Transverse colon (tissue), 4 donors: ENCODE measurements around the gene CBLC.

Source experiments
- CTCF ChIP-seq, 5 experiments: fragments of 200-600 bp in 3 of 5; fragments of 450-650 bp in 2 of 5; sonication (generic) in 3 of 5; IDR thresholded peaks; 1 replicate in 2 of 5; 2 replicates in 3 of 5; pipeline ENCODE4 v1.5.1; 2016 to 2017; ENCODE audit warnings: antibody characterized with exemption in 5 of 5, inconsistent platforms in 3 of 5, mild to moderate bottlenecking in 2 of 5, moderate library complexity in 1 of 5
- EP300 ChIP-seq: sonication (generic); formaldehyde crosslinking; IDR thresholded peaks from one replicate; pipeline ENCODE4 v1.6.1; 2017; ENCODE audit warnings: antibody characterized with exemption, low read depth
- POLR2A ChIP-seq: fragments of 450-650 bp; IDR thresholded peaks from one replicate; pipeline ENCODE4 v1.6.1; 2016; ENCODE audit warnings: antibody characterized with exemption, mild to moderate bottlenecking, moderate library complexity
- POLR2AphosphoS5 ChIP-seq, 3 donors: sonication (generic); formaldehyde crosslinking; IDR thresholded peaks; one replicate each; pipeline ENCODE4 v1.6.1; 2016; ENCODE audit warnings: antibody characterized with exemption in 3 of 3

DNA sequence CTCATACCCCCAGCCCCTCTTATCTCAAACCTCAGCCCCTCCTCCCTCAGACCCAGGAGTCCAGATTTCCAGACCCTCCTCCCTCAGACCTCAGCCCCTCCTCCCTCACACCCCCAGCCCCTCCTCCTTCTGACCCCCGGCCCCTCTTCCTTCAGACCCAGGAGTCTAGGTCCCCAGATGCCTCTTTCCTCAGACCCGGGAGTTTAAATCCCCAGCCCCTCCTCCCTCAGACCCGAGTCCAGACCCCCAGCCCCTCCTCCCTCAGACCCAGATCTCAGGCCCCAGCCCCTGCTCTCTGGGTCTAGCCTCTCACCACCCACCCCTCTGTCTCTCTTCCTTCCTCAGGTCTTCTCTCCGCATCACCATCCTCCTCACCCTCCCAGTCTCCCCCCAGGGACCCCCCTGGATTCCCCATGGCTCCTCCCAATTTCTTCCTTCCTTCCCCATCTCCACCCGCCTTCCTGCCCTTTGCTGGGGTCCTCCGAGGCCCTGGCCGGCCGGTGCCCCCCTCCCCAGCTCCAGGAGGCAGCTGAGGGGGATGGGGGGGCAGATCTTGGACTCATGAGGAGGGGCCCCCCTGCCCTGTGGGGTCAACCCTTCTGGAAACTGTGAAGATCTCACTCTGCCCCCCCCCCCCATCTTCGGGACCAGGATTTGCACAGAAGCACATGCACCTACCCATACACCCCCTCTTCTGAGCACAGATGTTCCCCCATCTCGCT, 18.4 kb upstream of the CBLC start:
- TF ChIP-seq CTCF (IDR thresholded peaks at IDR 0.05), result no peak
- no peak for TF ChIP-seq POLR2A
- TF ChIP-seq EP300, result no peak
- TF ChIP-seq POLR2AphosphoS5 (IDR thresholded peaks at IDR 0.05), result no peak
